ENCODE data around the gene NWD2. TPM values are rescaled to one million over a fixed set of nuclear protein-coding genes. Genes with fewer than 3 reads are reported as not detected.

Gene NWD2
- total RNA-seq, 1 experiment from 2014 or later = not detected

GRCh38 chr4:37246891-37247290 lies 2.3 kb downstream of the NWD2 start:
- H3K27ac ChIP-seq (ENCODE audit: insufficient read length, low read depth, low read length) = no peak overlapping the region
- H2AK5ac ChIP-seq (ENCODE audit: insufficient read length, low read length) = no peak overlapping the region
- H3K36me3 Mint-ChIP-seq (ENCODE audit: insufficient read depth in 1 of 3, low read depth in 3 of 3) = no peaks in the 10 kb centered on the region; a peak in 1 of 7 replicates
- H2BK15ac ChIP-seq (ENCODE audit: low read depth, low read length) = no peak overlapping the region
- no peak overlapping the region for H4K8ac ChIP-seq (replicated peaks; ENCODE audit: insufficient read length, low read depth, low read length)
- no peaks in the 10 kb centered on the region for H4K20me1 ChIP-seq (ENCODE audit: control insufficient read depth, insufficient read depth, insufficient read length)
- H3K79me1 ChIP-seq (ENCODE audit: insufficient read depth, low read depth, low read length, poor library complexity, severe bottlenecking) = no peaks in the 10 kb centered on the region
- no peak overlapping the region for H3K27ac Mint-ChIP-seq
- H3T11ph ChIP-seq (ENCODE audit: low read length) = no peak overlapping the region
- H2BK12ac ChIP-seq (ENCODE audit: insufficient read length, low read depth, low read length) = no peak overlapping the region
- peaks cover 18% of the 10 kb centered on the region for H3K23me2 ChIP-seq (ENCODE audit: insufficient read length, low read depth, low read length, poor library complexity, severe bottlenecking)
- no peak overlapping the region for H2BK120ac ChIP-seq (ENCODE audit: low read depth, low read length, poor library complexity, severe bottlenecking)
- H4K5ac ChIP-seq (ENCODE audit: insufficient read length, low read depth, low read length) = no peak overlapping the region
- DNase-seq = no peak
- no CpG with 5 or more reads among the region's 6 CpGs for WGBS (ENCODE audit: extremely low coverage, insufficient read length, low lambda C conversion rate)
- no peak overlapping the region for H3K4me3 Mint-ChIP-seq
- H3K18ac ChIP-seq (ENCODE audit: insufficient read length, low read depth, low read length) = no peak overlapping the region
- peaks cover 33% of the 10 kb centered on the region for H3K27me3 ChIP-seq (ENCODE audit: insufficient read depth, low read length)
- no peaks in the 10 kb centered on the region for H3K4me1 ChIP-seq (ENCODE audit: insufficient read depth, low read length)
- peaks cover 15 to 19% of the 10 kb centered on the region in 2 experiments for H3K4me1 Mint-ChIP-seq
- H2BK20ac ChIP-seq (ENCODE audit: low read depth, low read length, poor library complexity, severe bottlenecking) = no peak overlapping the region
- H3K4ac ChIP-seq (ENCODE audit: low read depth, low read length) = no peak overlapping the region
- H3K23ac ChIP-seq (ENCODE audit: insufficient read length, low read depth, low read length) = no peak overlapping the region
- H3K14ac ChIP-seq (ENCODE audit: insufficient read depth, low read length) = no peak overlapping the region
- peaks cover 88% of the 10 kb centered on the region for H3K27me3 Mint-ChIP-seq (ENCODE audit: low read depth)
- no peak overlapping the region for H2AFZ ChIP-seq (ENCODE audit: low read length)
- no peak for TF ChIP-seq CTCF (conservative IDR thresholded peaks at IDR 0.05)
- H3K9me3 ChIP-seq (ENCODE audit: control insufficient read depth, low read depth, low read length) = no peaks in the 10 kb centered on the region
- H3K4me2 ChIP-seq (ENCODE audit: insufficient read depth, insufficient read length, low read length) = no peak overlapping the region
- no peak overlapping the region for H4K91ac ChIP-seq (ENCODE audit: insufficient read length, low read depth, low read length)
- no peak overlapping the region for H3K9ac ChIP-seq (ENCODE audit: extremely low read depth, insufficient read length, low read length)
- H2BK5ac ChIP-seq (ENCODE audit: insufficient read length, low read length) = no peak overlapping the region
- H3K9me3 Mint-ChIP-seq = no peaks in the 10 kb centered on the region; a peak in 1 of 5 replicates
- no peaks in the 10 kb centered on the region for H3K79me2 ChIP-seq (ENCODE audit: insufficient read depth, low read length)
- H3K56ac ChIP-seq (ENCODE audit: insufficient read length, low read depth, low read length) = no peak overlapping the region

All from H9 (cell line).